Measurements from ENCODE around the gene PPP1R2C. TPM values are rescaled to one million over a fixed set of nuclear protein-coding genes. Genes with fewer than 3 reads are reported as not detected.

Gene PPP1R2C
- total RNA-seq, 1 donor from 2014 or later, result not detected

GRCh38 chrX:42739258-42739657 is 38.7 kb downstream of the PPP1R2C start:
- DNase-seq (ENCODE audit: low spot score), result no peak
- no peak overlapping the region for H3K4me3 Mint-ChIP-seq (ENCODE audit: low read depth)
- no peak overlapping the region for H3K27ac Mint-ChIP-seq
- H3K27me3 Mint-ChIP-seq (ENCODE audit: low read depth), result no peaks in the 10 kb centered on the region
- H3K4me1 Mint-ChIP-seq (ENCODE audit: low read depth), result no peaks in the 10 kb centered on the region
- H3K36me3 Mint-ChIP-seq (ENCODE audit: low read depth), result no peaks in the 10 kb centered on the region
- no peaks in the 10 kb centered on the region for H3K9me3 Mint-ChIP-seq
- intact Hi-C loops (cut with micrococcal nuclease), result no loop called here

GRCh38 chrX:42738552-42738951 is 39.4 kb downstream of the PPP1R2C start:
- H3K36me3 Mint-ChIP-seq (ENCODE audit: low read depth), result no peaks in the 10 kb centered on the region
- intact Hi-C loops (cut with micrococcal nuclease), result no loop called here
- no peaks in the 10 kb centered on the region for H3K9me3 Mint-ChIP-seq

GRCh38 chrX:42735250-42735649 is 42.7 kb downstream of the PPP1R2C start:
- no peak overlapping the region for H3K4me3 Mint-ChIP-seq (ENCODE audit: low read depth)
- H3K4me1 Mint-ChIP-seq (ENCODE audit: low read depth), result no peaks in the 10 kb centered on the region
- no peaks in the 10 kb centered on the region for H3K9me3 Mint-ChIP-seq
- H3K27me3 Mint-ChIP-seq (ENCODE audit: low read depth), result no peaks in the 10 kb centered on the region
- no peak overlapping the region for H3K27ac Mint-ChIP-seq
- no peak for DNase-seq (ENCODE audit: low spot score)
- H3K36me3 Mint-ChIP-seq (ENCODE audit: low read depth), result no peaks in the 10 kb centered on the region
- intact Hi-C loops (cut with micrococcal nuclease), result no loop called here

More at GRCh38 chrX:42738552-42738951, 39.4 kb downstream of the PPP1R2C start:
- Mint-ChIP-seq H3K27ac (no peak overlapping the region), H3K4me3 (ENCODE audit: low read depth) (no peak overlapping the region), H3K27me3 (ENCODE audit: low read depth) (no peaks in the 10 kb centered on the region), H3K4me1 (ENCODE audit: low read depth) (no peaks in the 10 kb centered on the region)
- DNase-seq (ENCODE audit: low spot score), result no peak

GRCh38 chrX:42732506-42732905 is 45.5 kb downstream of the PPP1R2C start:
- no peaks in the 10 kb centered on the region for H3K27me3 Mint-ChIP-seq (ENCODE audit: low read depth)

More at GRCh38 chrX:42732506-42732905, 45.5 kb downstream of the PPP1R2C start:
- H3K9me3 Mint-ChIP-seq, result no peaks in the 10 kb centered on the region
- intact Hi-C loops (cut with micrococcal nuclease), result no loop called here
- DNase-seq (ENCODE audit: low spot score), result no peak
- no peaks in the 10 kb centered on the region for H3K36me3 Mint-ChIP-seq (ENCODE audit: low read depth)
- no peak overlapping the region for H3K4me3 Mint-ChIP-seq (ENCODE audit: low read depth)
- H3K4me1 Mint-ChIP-seq (ENCODE audit: low read depth), result no peaks in the 10 kb centered on the region
- no peak overlapping the region for H3K27ac Mint-ChIP-seq

Measured in activated T-helper 2 cell treated with anti-CD3 and anti-CD28 coated beads, Interferon-gamma antibody, Interleukin-2, Interleukin-4, amounts not matched to agents 10 μg/mL and 5 μg/mL and 100 μg/mL, durations not matched to agents 14 hours and 24 hours and 36 hours (primary cell).